GM20000 (cell line): ENCODE data around the gene DEPDC5.

ENCODE experiments used
- DNase-seq: peaks from one replicate; pipeline ENCODE4 v3.0.0; 2012; ENCODE audit warnings: low spot score
- TF ChIP-seq, protein P1 (sequence below): IDR thresholded peaks from 2 replicates; pipeline ENCODE4 v1.5.1; 2012; ENCODE audit warnings: mild to moderate bottlenecking, control low read depth; ENCODE audit errors: extremely low read depth, missing control alignments

Gene DEPDC5

DNA sequence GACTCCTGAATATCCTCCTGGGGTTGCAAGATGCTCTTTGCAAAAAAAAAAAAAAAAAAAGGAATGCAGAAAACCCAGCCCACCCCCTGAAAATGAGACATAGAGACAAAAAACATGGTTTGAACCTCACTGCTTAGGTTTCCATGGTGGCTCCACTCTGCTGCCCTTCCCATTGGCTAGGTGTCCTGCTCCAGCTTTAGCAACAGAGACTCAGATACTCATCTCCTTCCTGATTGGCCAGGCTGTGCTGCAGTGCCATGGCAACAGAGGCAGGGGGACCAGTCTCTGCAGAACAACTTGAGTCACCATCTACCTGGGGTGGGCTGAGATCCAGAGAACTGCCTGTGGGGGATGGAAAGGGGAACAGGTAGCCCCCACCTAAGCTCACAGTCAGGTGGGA, 173.2 kb downstream of the DEPDC5 start:
- peak; percentile 29 for DNase-seq
- TF ChIP-seq, protein P1, sequence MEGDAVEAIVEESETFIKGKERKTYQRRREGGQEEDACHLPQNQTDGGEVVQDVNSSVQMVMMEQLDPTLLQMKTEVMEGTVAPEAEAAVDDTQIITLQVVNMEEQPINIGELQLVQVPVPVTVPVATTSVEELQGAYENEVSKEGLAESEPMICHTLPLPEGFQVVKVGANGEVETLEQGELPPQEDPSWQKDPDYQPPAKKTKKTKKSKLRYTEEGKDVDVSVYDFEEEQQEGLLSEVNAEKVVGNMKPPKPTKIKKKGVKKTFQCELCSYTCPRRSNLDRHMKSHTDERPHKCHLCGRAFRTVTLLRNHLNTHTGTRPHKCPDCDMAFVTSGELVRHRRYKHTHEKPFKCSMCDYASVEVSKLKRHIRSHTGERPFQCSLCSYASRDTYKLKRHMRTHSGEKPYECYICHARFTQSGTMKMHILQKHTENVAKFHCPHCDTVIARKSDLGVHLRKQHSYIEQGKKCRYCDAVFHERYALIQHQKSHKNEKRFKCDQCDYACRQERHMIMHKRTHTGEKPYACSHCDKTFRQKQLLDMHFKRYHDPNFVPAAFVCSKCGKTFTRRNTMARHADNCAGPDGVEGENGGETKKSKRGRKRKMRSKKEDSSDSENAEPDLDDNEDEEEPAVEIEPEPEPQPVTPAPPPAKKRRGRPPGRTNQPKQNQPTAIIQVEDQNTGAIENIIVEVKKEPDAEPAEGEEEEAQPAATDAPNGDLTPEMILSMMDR, result no peak

DNA sequence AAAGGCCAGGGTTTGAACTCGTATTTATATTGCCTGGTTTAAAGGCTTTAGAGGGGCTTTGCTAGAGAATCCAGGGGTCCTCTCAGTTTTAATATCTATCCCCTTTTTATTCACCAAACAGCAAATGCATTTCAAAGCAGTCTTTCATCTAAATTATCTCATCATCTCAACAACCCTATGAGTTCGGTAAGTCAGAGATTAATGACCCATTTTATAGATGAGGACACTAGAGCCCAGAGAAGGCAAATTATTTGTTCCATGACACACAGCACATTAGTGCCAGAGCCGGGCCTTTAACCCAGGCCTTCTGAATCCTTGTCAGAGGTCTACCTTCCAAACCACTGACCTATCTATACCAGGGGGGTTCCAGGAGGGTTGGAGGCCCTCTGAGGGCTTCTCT, 173.7 kb downstream of the DEPDC5 start:
- no peak for DNase-seq
- TF ChIP-seq, protein P1, result no peak

DNA sequence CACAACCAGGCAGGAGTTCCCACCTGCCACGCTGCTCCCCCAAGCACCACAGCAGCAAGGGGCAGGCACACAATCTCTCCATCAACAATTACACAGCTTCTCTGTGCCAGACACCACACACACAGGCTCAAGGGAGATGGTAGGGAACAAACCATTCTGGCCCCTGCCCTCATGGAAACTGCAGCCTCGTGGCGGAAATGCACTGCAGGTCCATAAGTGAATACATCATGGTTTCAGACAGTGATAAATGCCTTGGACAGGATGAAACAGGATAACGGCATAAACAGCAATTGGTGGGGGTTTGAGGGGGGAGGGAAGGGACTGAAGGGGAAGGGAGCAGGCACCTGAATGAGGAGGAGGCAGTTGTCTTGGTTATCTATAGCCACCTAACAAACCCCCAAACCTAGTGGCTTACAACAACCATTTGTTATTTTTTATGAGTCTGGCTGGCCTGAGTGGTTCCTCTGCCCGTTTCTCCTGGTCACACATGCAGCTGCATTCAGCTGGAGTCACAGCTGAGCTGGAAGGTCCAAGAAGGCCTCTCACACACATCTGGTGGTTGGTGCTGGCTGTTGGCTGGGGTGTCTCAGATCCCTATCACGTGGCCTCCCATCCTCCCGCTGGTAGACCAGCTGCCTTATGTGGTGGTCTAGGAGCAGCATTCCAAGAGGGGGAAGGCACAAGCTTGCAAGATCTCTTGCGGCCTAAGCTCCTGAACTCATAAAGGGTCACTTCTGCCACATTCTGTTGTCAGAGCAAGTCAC, 175.5 kb downstream of the DEPDC5 start:
- no peak for DNase-seq
- TF ChIP-seq, protein P1, result no peak

DNA sequence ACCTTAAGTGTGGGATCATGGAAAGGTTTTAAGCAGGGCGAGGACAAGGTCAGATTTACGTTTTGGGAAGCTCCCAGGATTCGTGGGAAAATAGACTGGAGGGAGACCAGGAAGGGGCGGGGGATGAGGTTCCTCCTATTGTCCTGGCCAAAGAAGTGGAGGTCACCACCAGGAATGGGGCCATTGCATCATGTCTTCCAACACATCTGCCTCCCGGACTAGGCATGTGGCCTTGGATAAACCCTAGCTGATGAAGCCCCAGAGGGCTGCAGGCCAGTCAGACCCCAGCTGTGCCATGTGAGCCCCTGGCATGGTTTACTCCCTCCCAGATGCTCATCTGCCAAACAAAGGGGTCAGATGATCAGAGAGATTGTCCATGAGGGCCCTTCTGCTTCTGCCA, 179.0 kb downstream of the DEPDC5 start:
- TF ChIP-seq, protein P1, result no peak
- no peak for DNase-seq

DNA sequence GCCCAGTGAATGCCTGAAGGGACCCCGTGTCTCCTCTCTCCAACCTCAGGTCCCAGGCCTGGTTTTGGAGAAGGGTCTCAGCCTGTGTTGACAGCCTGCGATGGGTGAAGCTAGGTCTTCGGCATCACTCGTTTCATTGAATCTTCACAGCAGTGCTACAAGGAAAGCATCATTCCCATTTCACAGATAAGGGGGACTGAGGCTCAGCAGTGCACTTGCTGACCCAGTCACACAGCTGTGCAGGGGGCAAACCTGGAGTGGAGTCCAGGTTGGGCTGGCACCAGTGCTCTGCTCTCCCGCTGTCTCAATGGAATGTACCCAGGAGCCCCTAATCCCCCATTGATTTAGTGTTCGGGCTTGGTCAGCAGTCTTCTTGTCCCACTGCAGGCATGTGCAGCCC, 179.6 kb downstream of the DEPDC5 start:
- TF ChIP-seq, protein P1, result no peak
- no peak for DNase-seq

DNA sequence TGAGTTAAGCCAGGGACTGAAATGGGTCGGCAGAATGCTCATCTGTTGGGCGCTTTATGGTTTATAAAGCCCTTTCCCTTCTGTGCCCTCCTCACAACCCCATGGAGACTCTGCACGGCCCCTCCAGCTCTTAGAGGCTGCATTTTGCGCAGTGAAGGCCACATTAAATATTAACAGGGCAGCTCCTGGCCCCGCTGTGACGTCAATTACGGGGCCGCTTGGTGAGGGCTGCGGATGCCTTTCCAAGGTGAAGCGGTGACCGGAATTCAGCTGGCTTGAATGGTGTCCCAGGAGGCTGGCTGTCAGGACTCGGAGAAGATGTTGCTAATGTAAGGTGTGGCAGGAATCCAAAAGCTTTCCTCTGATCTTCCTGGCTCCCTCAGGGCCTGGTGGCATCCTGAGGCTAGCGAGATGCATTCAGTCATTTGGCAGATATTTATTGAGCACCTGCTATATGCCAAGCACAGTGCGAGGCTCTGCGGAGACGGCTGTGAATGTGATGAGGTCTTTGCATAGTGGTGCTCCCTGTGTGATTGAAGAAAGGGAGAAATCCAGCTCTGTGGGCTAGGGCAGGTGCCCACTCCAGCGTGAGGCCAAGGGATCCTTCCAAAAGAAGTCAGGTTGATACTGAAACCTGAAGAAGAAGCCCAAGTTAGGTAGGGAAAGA, 180.1 kb downstream of the DEPDC5 start:
- no peak for DNase-seq
- TF ChIP-seq, protein P1, result no peak

DNA sequence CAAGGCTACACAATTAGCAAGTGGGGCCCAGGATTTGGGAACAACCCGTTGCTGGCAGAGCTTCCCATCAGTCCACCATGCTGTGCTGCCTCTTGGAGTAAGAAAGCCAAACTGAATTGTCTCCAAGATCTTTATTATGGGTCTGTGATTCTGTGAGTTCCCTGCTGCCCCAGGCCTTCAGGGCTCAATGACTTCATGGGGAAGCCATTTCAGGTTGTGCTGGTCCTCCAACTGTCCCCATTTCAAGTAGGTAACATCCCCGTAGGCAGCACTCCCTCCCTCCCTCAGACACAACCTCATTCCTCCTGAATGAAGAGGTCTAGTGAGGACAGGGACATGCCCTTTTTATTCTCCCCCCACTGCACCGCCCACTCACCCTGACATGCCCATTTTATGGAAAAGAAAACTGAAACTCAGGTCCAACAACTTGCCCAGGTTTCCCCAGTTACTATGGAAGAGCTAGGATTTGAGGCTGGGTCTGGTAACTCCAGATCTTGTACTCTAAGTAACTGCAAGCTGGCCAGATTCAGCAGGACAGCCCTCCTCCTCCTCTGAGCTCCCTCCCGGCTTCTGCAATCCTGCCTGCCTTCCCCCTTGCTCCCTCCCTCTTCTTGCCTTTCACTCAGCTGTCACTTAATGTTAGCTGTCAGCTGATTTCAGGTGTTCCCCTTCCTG, 182.3 kb downstream of the DEPDC5 start:
- no peak for DNase-seq
- TF ChIP-seq, protein P1, result no peak
